Stomach (tissue), 9 donors: ENCODE measurements around the gene ALG14. TPM values are rescaled to one million over a fixed set of nuclear protein-coding genes. Genes with fewer than 3 reads are reported as not detected.

Experiments
- DNase-seq, 2 donors: peaks; one replicate each; pipeline versions ENCODE4 v3.0.0 to v3.0.0-alpha.2; 2013 to 2019
- H3K27ac ChIP-seq, 5 donors: fragments of 200-600 bp in 4 of 5; sonication (generic) in 4 of 5; one replicate each; pipeline ENCODE4 v1.5.1; 2013 to 2019; ENCODE audit warnings: mild to moderate bottlenecking in 1 of 5, moderate library complexity in 1 of 5
- H3K27me3 ChIP-seq, 3 donors: fragments of 200-600 bp; sonication (generic); one replicate each; pipeline ENCODE4 v1.5.1; 2017 to 2019; ENCODE audit warnings: mixed run types in 1 of 3
- H3K36me3 ChIP-seq, 4 donors: fragments of 200-600 bp; sonication (generic); 1 replicate in 3 of 4; 2 replicates in 1 of 4; pipeline ENCODE4 v1.5.1; 2016 to 2019
- H3K4me1 ChIP-seq, 4 donors: fragments of 200-600 bp; sonication (generic); one replicate each; pipeline ENCODE4 v1.5.1; 2016 to 2019
- H3K4me3 ChIP-seq, 4 donors: fragments of 200-600 bp; sonication (generic) in 3 of 4; one replicate each; pipeline ENCODE4 v1.5.1; 2016 to 2019; ENCODE audit warnings: mild to moderate bottlenecking in 1 of 4
- H3K9me3 ChIP-seq, 4 donors: fragments of 200-600 bp; sonication (generic); one replicate each; pipeline ENCODE4 v1.5.1; 2016 to 2019
- CTCF ChIP-seq, 7 experiments: fragments of 450-650 bp in 4 of 7; fragments of 200-600 bp in 3 of 7; sonication (generic) in 3 of 7; IDR thresholded peaks; one replicate each; pipeline ENCODE4 v1.5.1; 2016 to 2019; ENCODE audit warnings: antibody characterized with exemption in 7 of 7, control low read depth in 2 of 7, mild to moderate bottlenecking in 1 of 7
- POLR2A ChIP-seq, 4 donors: fragments of 450-650 bp; IDR thresholded peaks; one replicate each; pipeline ENCODE4 v1.6.1; 2016; ENCODE audit warnings: antibody characterized with exemption in 4 of 4, control low read depth in 2 of 4, mild to moderate bottlenecking in 1 of 4, moderate library complexity in 1 of 4
- POLR2AphosphoS5 ChIP-seq, 3 donors: sonication (generic); formaldehyde crosslinking; IDR thresholded peaks; one replicate each; pipeline ENCODE4 v1.6.1; 2016; ENCODE audit warnings: antibody characterized with exemption in 3 of 3
- WGBS, 5 donors: extraction: QIAGEN DNeasy Blood & Tissue Kit in 3 of 5; methylation state at CpG; one replicate each; pipeline versions ENCODE4 v1.1.5 to v1.1.7; 2013 to 2018; 5-methylcytosine and 5-hydroxymethylcytosine counted together
- intact Hi-C: fragments of 100-400 bp; cut with DNase I; formaldehyde crosslinking; loops from one replicate; pipeline ENCODE4 v1.15.1; 2023; ENCODE audit warnings: low total_unique reads
- polyA plus RNA-seq, 3 donors: library from polyadenylated mRNA; stranded (reverse); fragments of 200-250 nt; gene quantifications; one replicate each; pipeline ENCODE4 v1.2.3, GENCODE V29; 2013
- total RNA-seq, 5 donors: library from RNA; depleted of rRNA; stranded (reverse); fragments of >200 nt; gene quantifications; one replicate each; pipeline versions ENCODE4 v1.1.0 to v1.2.3, GENCODE V29; 2014 to 2016
- donor health status: healthy with polysubstance abuse.
- donor health status: Bipolar disorder and iron deficiency.
- donor health status: healthy.

ALG14 gene
- total and polyA plus RNA-seq, 8 donors, result under 0.01 to 3.5 (median 1.1) TPM; not detected in 1

- intact Hi-C loops, result no loop called here
- Histone ChIP-seq H3K4me3 (peak overlapping the region; percentile 60 to 91 (median 76)), H3K27ac (peak overlapping the region; percentile 95 to 99 (median 98)), H3K9me3 (no peaks in the 10 kb centered on the region), H3K27me3 (peaks cover 0 to 21% (median 9%) of the 10 kb centered on the region in 3 donors), H3K4me1 (peaks cover 39 to 80% (median 59%) of the 10 kb centered on the region in 4 donors), H3K36me3 (no peaks in the 10 kb centered on the region)
- TF ChIP-seq POLR2AphosphoS5 (IDR thresholded peaks at IDR 0.05), result peak; percentile 56 to 77 (median 61)
- no peak for TF ChIP-seq CTCF (IDR thresholded peaks at IDR 0.05)
- peak in 1 of 4 donors; percentile 35 for TF ChIP-seq POLR2A (IDR thresholded peaks at IDR 0.05)
- peak; percentile 52 to 96 for DNase-seq
- 1 to 6% (median 4%) methylated on average over 23 of the region's 23 CpGs for whole genome bisulfite sequencing, 5 donors
These were observed 147.1 kb downstream of the ALG14 start for GRCh38 chr1:94925561-94926125.

DNA sequence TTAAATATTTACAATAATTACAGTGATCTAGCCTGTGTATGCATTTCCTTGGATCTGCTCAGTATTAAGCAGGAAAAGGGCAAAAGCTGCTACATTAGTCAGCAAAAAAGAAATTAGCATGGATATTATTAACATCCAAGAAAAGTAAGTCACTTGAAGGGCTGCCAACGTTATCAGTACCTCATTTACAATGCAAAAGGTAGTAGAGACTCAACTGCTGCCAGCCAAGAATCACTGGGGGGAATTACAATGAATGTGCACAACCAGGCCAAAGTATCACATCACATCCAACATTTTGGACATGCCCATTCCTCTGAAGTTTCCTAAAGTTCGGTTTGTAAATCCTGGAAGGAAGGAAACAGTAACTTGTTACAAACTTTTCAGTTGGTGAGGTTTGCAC, 147.7 kb downstream of the ALG14 start:
- Histone ChIP-seq H3K4me3 (peak overlapping the region; percentile 60 to 91 (median 76)), H3K9me3 (no peaks in the 10 kb centered on the region), H3K4me1 (peaks cover 38 to 81% (median 60%) of the 10 kb centered on the region in 4 donors), H3K27me3 (peaks cover 0 to 21% (median 9%) of the 10 kb centered on the region in 3 donors), H3K27ac (peak overlapping the region; percentile 39 to 99 (median 98)), H3K36me3 (no peaks in the 10 kb centered on the region)
- intact Hi-C loops, result no loop called here
- TF ChIP-seq CTCF (IDR thresholded peaks at IDR 0.05) (no peak), POLR2AphosphoS5 (IDR thresholded peaks at IDR 0.05) (peak in 1 of 3 donors; percentile 19)
- peak in 1 of 2 donors; percentile 58 for DNase-seq
- 4 to 8% (median 6%) methylated on average over 2 of the region's 2 CpGs for WGBS, 5 donors

Other genes with a start within 250 kb of the ALG14 start
- 100 to 1,000 TPM in 4 of 5 donors, 10 to 100 TPM in 1; 86.9 to 353 (median 220) TPM for gene CNN3, start 145.8 kb downstream of the ALG14 start, total RNA-seq
- gene CNN3, start 145.8 kb downstream of the ALG14 start, polyA plus RNA-seq, result 100 to 1,000 TPM in 1 of 3 donors, 10 to 100 TPM in 2; 70.0 to 129 (median 93.0) TPM
- gene TLCD4, start 44.4 kb upstream of the ALG14 start, total RNA-seq, result 10 to 100 TPM in 4 of 5 donors, 1 to 10 TPM in 1; 2.6 to 20.1 (median 14.0) TPM
- gene TLCD4, start 44.4 kb upstream of the ALG14 start, polyA plus RNA-seq, result 1 to 10 TPM; 1.6 to 3.2 (median 2.2) TPM
- 10 to 100 TPM in 3 of 5 donors, 1 to 10 TPM in 2; 8.1 to 36.2 (median 20.0) TPM for gene RWDD3, start 161.3 kb upstream of the ALG14 start, total RNA-seq
- gene RWDD3, start 161.3 kb upstream of the ALG14 start, polyA plus RNA-seq, result 10 to 100 TPM; 19.3 to 25.4 (median 19.9) TPM